ENCODE measurements around the gene BANP.
A peak's percentile ranks its signal among the peaks of the same experiment; 100 is the strongest.
"Not testable (repeated sequence)": the region's sequence is repeated elsewhere in the genome, so short reads cannot be mapped to it uniquely, and the experiment has no call there.

BANP gene

GRCh38 chr16:87950765-87951551 is at the start of gene BANP:
Gene BANP, plus strand, starts transcription at chr16:87951434. Its CDS starts 23,682 bp downstream, at chr16:87975116.
- Histone ChIP-seq H3K36me3 (ENCODE audit: insufficient read depth, low read length) (no peaks in the 10 kb centered on the region), H3K9ac (ENCODE audit: low read depth, low read length) (peak within 1 kb of the TSS; percentile 93), H3K9me3 (ENCODE audit: control insufficient read depth, insufficient read depth, low read length) (no peaks in the 10 kb centered on the region), H3K4me1 (ENCODE audit: insufficient read depth, low read length) (peaks cover 7% of the 10 kb centered on the region)

- H3K36me3 ChIP-seq (ENCODE audit: insufficient read depth, low read length), result not testable (repeated sequence)
These were observed 46.3 kb upstream of the BANP start for GRCh38 chr16:87904963-87905362.

GRCh38 chr16:87905521-87905920 is 45.7 kb upstream of the BANP start:
- H3K9me3 ChIP-seq (ENCODE audit: control insufficient read depth, insufficient read depth, low read length); H3K4me1 ChIP-seq (ENCODE audit: insufficient read depth, low read length); H3K36me3 ChIP-seq (ENCODE audit: insufficient read depth, low read length); H3K9ac ChIP-seq (ENCODE audit: low read depth, low read length): not testable (repeated sequence)

More at GRCh38 chr16:87904963-87905362, 46.3 kb upstream of the BANP start:
- H3K9ac ChIP-seq (ENCODE audit: low read depth, low read length); H3K9me3 ChIP-seq (ENCODE audit: control insufficient read depth, insufficient read depth, low read length); H3K4me1 ChIP-seq (ENCODE audit: insufficient read depth, low read length): not testable (repeated sequence)

- not testable (repeated sequence) for H3K4me1 ChIP-seq (ENCODE audit: insufficient read depth, low read length); H3K36me3 ChIP-seq (ENCODE audit: insufficient read depth, low read length)
These were observed 43.1 kb upstream of the BANP start for GRCh38 chr16:87908101-87908500.

GRCh38 chr16:87909203-87909935 is 41.9 kb upstream of the BANP start:
- H3K9ac ChIP-seq (ENCODE audit: low read depth, low read length); H3K36me3 ChIP-seq (ENCODE audit: insufficient read depth, low read length); H3K9me3 ChIP-seq (ENCODE audit: control insufficient read depth, insufficient read depth, low read length); H3K4me1 ChIP-seq (ENCODE audit: insufficient read depth, low read length): not testable (repeated sequence)

More at GRCh38 chr16:87908101-87908500, 43.1 kb upstream of the BANP start:
- not testable (repeated sequence) for H3K9ac ChIP-seq (ENCODE audit: low read depth, low read length); H3K9me3 ChIP-seq (ENCODE audit: control insufficient read depth, insufficient read depth, low read length)

- H3K36me3 ChIP-seq (ENCODE audit: insufficient read depth, low read length); H3K4me1 ChIP-seq (ENCODE audit: insufficient read depth, low read length); H3K9ac ChIP-seq (ENCODE audit: low read depth, low read length); H3K9me3 ChIP-seq (ENCODE audit: control insufficient read depth, insufficient read depth, low read length): not testable (repeated sequence)
These were observed 40.0 kb upstream of the BANP start for GRCh38 chr16:87911106-87911763.

- H3K36me3 ChIP-seq (ENCODE audit: insufficient read depth, low read length); H3K4me1 ChIP-seq (ENCODE audit: insufficient read depth, low read length); H3K9ac ChIP-seq (ENCODE audit: low read depth, low read length); H3K9me3 ChIP-seq (ENCODE audit: control insufficient read depth, insufficient read depth, low read length): not testable (repeated sequence)
These were observed 38.5 kb upstream of the BANP start for GRCh38 chr16:87912691-87913090.

- not testable (repeated sequence) for H3K9ac ChIP-seq (ENCODE audit: low read depth, low read length); H3K4me1 ChIP-seq (ENCODE audit: insufficient read depth, low read length); H3K36me3 ChIP-seq (ENCODE audit: insufficient read depth, low read length)
These were observed 37.1 kb upstream of the BANP start for GRCh38 chr16:87914021-87914725.

GRCh38 chr16:87914812-87915211 is 36.4 kb upstream of the BANP start:
- H3K9me3 ChIP-seq (ENCODE audit: control insufficient read depth, insufficient read depth, low read length), result no peaks in the 10 kb centered on the region
- no peaks in the 10 kb centered on the region for H3K4me1 ChIP-seq (ENCODE audit: insufficient read depth, low read length)
- H3K36me3 ChIP-seq (ENCODE audit: insufficient read depth, low read length), result no peaks in the 10 kb centered on the region
- no peak overlapping the region for H3K9ac ChIP-seq (ENCODE audit: low read depth, low read length)

More at GRCh38 chr16:87914021-87914725, 37.1 kb upstream of the BANP start:
- not testable (repeated sequence) for H3K9me3 ChIP-seq (ENCODE audit: control insufficient read depth, insufficient read depth, low read length)

GRCh38 chr16:87917503-87917902 is 33.7 kb upstream of the BANP start:
- Histone ChIP-seq H3K9ac (ENCODE audit: low read depth, low read length) (no peak overlapping the region), H3K9me3 (ENCODE audit: control insufficient read depth, insufficient read depth, low read length) (no peaks in the 10 kb centered on the region), H3K36me3 (ENCODE audit: insufficient read depth, low read length) (no peaks in the 10 kb centered on the region), H3K4me1 (ENCODE audit: insufficient read depth, low read length) (no peaks in the 10 kb centered on the region)

- no peaks in the 10 kb centered on the region for H3K9me3 ChIP-seq (ENCODE audit: control insufficient read depth, insufficient read depth, low read length)
- H3K4me1 ChIP-seq (ENCODE audit: insufficient read depth, low read length), result no peaks in the 10 kb centered on the region
- H3K36me3 ChIP-seq (ENCODE audit: insufficient read depth, low read length), result no peaks in the 10 kb centered on the region
- no peak overlapping the region for H3K9ac ChIP-seq (ENCODE audit: low read depth, low read length)
These were observed 32.9 kb upstream of the BANP start for GRCh38 chr16:87918338-87918737.

- H3K4me1 ChIP-seq (ENCODE audit: insufficient read depth, low read length), result 0 out of 2 replicates have a peak, but pooled peaks cover 2% of the 10 kb centered on the region
- no peaks in the 10 kb centered on the region for H3K9me3 ChIP-seq (ENCODE audit: control insufficient read depth, insufficient read depth, low read length)
- no peak overlapping the region for H3K9ac ChIP-seq (ENCODE audit: low read depth, low read length)
- no peaks in the 10 kb centered on the region for H3K36me3 ChIP-seq (ENCODE audit: insufficient read depth, low read length)
These were observed 32.2 kb upstream of the BANP start for GRCh38 chr16:87918866-87919680.

- no peaks in the 10 kb centered on the region for H3K9me3 ChIP-seq (ENCODE audit: control insufficient read depth, insufficient read depth, low read length)
- no peaks in the 10 kb centered on the region for H3K36me3 ChIP-seq (ENCODE audit: insufficient read depth, low read length)
- H3K9ac ChIP-seq (ENCODE audit: low read depth, low read length), result no peak overlapping the region
- 0 out of 2 replicates have a peak, but pooled peaks cover 3% of the 10 kb centered on the region for H3K4me1 ChIP-seq (ENCODE audit: insufficient read depth, low read length)
These were observed 31.6 kb upstream of the BANP start for GRCh38 chr16:87919681-87919994.
